HG03045 (cell line): ENCODE results near the gene BAIAP2L1.

Source experiments
- ATAC-seq: cut with Tn5 transposase; IDR thresholded peaks from one replicate; pipeline ENCODE4 v1.9.1; 2021; ENCODE audit warnings: mild to moderate bottlenecking, moderate library complexity; ENCODE audit not compliant: unreplicated experiment

The BAIAP2L1 gene

DNA sequence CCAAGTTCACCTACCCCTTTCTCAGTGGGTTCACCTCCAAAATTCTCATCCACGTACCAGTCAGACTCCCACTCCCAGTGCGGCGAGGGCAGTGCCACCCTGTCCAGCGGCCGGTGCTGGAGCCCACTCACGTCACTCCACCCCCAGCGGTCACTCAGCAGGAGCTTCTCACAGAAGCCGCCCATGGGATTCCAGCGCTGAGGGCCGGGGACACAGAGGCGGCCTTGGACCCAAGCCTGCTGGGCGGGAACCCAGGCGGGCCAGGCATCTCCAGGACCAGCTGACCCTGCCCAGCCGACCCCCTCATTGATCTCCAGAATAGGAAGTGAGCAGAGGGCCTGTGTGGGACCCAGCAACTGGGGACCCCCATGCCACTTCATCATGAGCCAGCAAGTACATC is 156.0 kb downstream of the BAIAP2L1 start:
- ATAC-seq: no peak

DNA sequence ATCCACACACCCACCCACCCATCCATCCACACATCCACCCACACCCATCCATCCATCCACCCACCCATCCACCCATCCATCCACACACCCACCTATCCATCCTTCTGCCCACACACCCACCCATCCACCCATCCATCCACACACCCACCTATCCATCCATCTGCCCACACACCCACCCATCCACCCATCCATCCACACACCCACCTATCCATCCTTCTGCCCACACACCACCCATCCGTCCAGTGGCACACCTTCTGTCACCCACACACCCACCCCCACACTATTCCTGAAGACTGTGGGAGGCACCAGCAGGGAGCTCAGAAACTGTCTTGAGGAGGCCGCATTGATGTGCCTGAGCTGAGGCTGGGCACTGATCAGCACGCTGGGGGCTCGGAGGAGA is 158.0 kb downstream of the BAIAP2L1 start:
- ATAC-seq: no peak

DNA sequence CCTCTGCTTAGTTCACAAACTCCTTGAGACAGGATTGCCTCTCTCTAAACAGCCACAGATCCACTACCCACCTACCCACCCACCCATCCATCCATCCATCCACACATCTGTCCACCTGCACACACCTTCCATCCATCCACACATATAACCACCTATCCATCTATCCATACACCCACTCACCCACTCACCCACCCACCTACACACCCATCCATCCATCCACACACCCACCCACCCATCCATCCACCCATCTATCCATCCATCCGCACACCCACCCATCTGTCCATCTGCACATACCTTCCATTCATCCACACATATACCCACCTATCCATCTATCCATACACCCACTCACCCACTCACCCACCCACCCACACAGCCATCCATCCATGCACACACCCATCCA is 158.5 kb downstream of the BAIAP2L1 start:
- ATAC-seq: no peak

DNA sequence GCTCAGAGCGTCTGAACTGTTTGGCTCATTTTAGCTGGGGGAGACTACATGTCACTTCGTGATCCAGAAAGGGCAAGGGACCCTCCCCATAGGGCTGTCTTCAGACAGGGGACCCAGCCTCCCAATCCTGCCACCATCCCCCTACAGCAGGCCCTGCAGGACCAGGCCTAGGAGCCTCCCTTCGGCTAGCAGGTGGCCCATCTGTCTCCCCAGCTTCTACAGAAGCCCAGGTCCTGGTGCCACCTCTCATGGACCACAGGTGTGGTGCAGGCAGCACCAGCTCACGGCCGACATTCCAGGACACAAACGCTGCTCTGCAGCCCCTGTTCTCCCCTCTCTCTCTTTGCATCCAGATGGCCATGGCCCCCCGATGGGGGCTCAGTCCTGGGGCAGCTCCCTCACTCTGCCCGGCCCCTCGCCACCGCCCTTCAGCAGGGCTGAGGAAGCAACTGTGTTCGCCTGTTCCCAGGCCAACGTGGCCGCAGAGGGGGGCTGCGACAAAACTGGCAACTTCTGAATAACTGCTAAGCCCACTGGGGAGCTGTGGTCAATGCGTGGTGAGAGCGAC is 159.1 kb downstream of the BAIAP2L1 start:
- ATAC-seq: no peak
